HEK293 (cell line): ENCODE results near the gene ETV3.

Experiments
- CTCF ChIP-seq: fragments of 450-650 bp; formaldehyde crosslinking; IDR thresholded peaks from 2 replicates; pipeline ENCODE4 v1.5.1; 2016; ENCODE audit warnings: missing biosample characterization, missing genetic modification characterization
- ZBTB26 ChIP-seq: fragments of 450-650 bp; formaldehyde crosslinking; optimal IDR thresholded peaks from 2 replicates; pipeline ENCODE3; 2016; ENCODE audit warnings: missing biosample characterization, mild to moderate bottlenecking, missing genetic modification characterization

DNA sequence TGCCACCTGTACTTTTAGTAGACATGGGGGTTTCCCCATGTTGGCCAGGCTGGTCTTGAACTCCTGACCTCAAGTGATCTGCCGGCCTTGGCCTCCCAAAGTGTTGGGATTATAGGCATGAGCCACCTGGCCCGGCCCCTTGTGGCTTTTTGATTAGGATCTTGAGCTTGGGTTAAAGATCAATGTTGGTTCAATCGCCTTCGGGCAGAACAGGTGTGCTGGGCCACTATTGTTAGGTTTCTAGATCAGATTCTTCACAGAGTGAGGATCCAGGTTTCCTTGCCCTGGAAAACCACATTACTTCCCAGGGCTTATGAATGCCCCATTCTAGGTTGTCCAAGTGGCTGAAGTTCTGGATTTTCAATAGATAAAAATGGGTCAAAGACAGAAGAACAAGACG, 6.1 kb downstream of the ETV3 start:
- no peak for TF ChIP-seq ZBTB26 (tag by site-specific recombination)
- TF ChIP-seq CTCF = no peak
